GM19452 (cell line): ENCODE results near the gene FZD1.
"Not testable (repeated sequence)": the region's sequence is repeated elsewhere in the genome, so short reads cannot be mapped to it uniquely, and the experiment has no call there.

Source experiments
- ATAC-seq: cut with Tn5 transposase; IDR thresholded peaks from one replicate; pipeline ENCODE4 v1.9.1; 2021; ENCODE audit not compliant: unreplicated experiment

FZD1 gene

DNA sequence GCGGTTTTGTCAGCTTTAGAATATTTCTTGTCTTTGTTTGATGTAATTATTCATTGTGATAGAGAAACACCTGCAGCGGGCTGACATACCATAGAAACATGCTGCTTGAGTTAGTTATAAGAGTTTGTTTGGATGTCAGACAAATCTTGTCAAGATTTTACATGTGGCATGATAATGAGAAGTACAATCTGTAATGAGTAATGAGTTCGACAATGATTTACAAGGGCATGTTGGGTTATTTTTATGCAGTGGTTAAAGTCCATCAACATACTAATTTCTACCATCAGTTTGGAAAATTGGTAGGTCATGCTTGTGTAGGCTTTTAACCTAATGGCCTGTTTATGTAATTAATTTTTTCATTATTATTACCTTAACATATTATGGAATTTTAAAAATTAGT is 31.3 kb downstream of the FZD1 start:
- no peak for ATAC-seq

GRCh38 chr7:91297939-91298338 is 33.7 kb downstream of the FZD1 start:
- ATAC-seq, result no peak

DNA sequence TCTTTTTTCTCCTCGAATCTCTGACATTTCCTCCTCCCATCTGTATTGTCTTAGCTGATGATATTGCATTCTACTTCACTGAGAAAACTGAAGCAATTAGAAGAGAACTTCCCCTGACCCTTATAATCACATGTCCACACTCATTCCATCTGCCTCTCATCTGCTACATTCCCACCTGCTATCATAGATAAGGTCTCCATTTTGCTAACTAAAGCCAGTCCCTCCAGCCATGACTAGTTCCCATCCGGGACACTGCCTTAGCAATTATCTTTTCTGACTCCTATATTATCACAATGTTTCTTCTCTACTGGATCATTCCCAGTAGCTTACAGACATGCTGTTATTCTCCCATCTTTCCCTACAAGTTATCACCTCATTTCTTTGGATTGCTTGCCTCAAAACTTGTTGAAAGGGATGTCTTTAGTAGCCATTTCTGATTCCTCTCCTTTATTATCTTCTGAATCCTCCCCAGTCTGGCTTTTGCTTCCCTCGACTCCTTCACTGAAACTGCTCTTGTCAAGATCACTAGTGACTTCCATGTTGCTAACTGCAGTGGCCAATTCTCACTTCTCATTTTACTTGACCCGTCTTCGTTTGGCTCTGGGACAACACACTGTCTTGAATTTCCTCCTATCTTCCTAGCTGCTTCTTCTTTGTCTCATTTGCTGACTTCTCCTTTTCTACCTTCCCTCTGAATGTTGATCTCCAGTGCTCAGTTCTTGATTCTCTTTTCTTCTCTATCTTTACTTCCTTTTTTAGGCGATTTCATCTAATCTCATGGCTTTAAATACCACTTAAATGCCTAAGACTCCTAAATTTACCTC is 35.9 kb downstream of the FZD1 start:
- no peak for ATAC-seq

DNA sequence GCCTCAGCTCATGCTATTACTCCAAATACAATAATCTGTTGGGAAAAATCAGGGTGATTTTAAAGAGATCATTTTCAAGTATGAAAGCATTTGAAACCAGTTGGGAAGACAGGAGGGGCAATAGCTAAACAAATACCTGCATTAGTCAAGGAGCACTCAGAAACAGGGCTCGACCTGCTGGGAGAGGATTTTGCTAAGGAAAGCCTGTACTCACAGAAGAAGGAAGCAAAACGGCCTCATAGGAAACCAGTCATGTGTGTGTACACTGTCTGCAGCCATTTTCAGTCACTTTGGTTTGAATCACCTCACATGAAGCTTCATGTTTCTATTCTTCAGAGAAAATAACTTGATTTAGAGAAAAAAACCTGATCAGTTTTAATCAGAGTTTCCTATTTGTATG is 38.6 kb downstream of the FZD1 start:
- ATAC-seq, result no peak

- ATAC-seq, result no peak
These were observed 42.0 kb downstream of the FZD1 start for GRCh38 chr7:91306266-91306665.

GRCh38 chr7:91307467-91307866 is 43.2 kb downstream of the FZD1 start:
- ATAC-seq, result no peak

DNA sequence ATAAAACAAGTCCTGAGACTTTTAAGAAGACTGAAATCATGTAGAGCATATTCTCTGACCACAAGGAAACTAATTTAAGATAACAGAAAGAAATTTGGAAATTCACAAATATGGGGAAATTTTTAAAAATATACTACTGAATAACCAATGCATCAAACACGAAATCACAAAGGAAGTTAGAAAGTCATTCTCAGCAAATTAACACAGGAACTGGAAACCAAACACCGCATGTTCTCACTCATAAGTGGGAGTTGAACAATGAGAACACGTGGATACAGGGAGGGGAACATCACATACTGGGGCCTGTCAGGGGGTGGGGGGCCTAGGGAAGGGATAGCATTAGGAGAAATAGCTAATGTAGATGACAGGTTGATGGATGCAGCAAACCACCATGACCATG is 44.0 kb downstream of the FZD1 start:
- ATAC-seq, result not testable (repeated sequence)

- no peak for ATAC-seq
These were observed 46.7 kb downstream of the FZD1 start for GRCh38 chr7:91310830-91311460.

- no peak for ATAC-seq
These were observed 47.6 kb downstream of the FZD1 start for GRCh38 chr7:91311839-91312238.

DNA sequence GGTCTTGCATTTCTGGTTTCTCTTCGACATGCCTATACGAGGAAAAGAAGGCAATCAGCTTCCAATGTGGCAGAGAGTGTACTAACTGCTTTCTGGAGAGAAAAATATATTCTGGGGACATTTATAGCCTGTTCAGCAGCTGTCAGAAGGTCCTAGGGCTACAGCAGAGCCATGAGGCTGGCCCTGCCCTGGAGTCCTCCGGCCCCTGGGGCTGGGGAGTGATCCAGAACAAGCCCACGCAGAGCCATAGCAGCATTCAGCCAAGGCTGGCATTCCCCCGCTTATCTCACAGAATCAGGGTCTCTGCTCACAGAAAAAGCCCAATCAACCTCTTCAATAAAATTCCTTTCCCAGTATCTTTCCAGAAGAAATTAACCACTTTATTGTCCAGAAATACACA is 48.9 kb downstream of the FZD1 start:
- ATAC-seq, result no peak

DNA sequence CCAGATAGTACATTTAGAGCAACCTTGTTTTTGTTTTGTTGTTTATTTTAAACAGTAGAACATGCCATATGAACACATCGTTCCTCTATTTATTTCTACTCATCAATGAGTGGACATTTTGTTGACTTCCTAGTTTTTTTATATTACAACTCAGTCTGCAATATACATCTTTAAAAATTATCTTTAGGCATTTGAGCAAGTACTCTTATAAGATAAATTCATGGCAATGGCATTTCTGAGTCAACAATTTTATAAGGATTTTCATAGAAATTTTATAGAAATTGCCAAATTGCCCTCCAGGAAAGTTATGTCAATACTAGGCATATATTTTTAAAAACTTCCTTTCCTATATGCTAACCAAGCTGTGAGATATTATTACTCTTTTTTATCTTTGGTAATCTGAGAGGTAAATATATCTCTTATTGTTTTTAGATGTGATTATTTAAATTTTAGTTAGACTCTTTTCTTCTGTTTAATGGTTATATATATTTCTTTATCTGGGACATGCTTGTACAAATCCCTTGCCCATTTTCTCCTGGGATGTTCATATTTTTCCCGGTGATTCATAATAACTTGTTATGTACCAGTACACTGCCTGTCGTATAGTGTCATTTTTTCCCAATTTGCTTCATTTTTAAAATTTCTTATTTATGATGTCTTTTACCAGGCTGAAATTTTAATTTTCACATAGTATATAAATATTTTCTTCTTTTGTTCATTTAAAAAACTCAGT is 50.5 kb downstream of the FZD1 start:
- no peak for ATAC-seq

GRCh38 chr7:91316426-91316825 is 52.2 kb downstream of the FZD1 start:
- ATAC-seq, result no peak

DNA sequence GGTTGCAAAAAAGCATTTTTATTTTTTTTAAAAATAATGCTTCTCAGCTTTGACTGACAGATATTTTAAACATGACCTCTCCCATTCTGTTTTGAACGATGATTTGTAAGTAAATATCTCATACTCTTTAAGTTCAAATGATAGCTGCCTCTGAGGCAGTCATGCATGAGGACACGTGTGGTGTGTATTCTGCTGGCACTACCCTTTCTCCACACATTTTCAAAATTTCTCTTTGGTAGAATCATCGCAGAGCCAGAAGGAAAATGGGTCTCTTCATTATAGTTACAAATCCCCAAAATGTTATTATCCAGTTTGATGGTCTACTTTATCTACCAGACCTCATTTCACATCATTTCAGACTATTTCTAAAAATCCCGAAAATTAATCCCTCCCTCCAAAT is 55.1 kb downstream of the FZD1 start:
- no peak for ATAC-seq

DNA sequence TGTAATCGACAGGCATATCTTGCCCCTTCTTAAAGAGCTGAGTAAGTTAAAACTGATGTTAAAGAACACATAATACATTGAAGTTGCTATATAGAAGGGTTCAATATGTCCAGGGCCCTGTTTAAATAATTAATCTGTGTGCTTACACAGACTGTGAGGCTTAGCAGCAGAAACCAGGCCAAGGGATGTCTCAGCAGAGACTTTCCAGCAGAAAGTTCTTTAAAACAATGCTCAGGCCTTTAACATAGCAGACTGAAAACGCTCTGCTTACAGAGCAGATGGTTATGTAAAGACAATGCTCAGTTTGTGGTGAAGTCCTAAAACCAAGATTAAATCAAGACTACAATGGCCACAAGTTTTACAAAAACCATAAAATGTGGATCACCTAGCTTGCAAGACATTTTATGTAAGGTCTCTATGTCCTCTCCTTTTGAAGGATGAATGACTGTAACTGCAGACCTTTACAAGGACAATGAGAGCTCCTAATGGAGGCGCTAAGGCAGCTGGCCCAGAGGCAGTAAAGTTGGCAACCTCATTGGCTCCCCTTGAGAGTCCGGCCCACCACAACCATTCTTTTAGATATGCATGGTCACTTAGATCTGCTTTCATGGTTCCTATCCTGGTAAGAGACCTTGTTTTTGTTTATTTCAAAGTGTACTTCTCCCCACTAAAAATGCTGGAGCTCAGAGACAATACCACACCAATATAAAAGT is 56.3 kb downstream of the FZD1 start:
- no peak for ATAC-seq
